HG02981 (cell line): Measurements from ENCODE around the gene DEPDC1B.
"Not testable (repeated sequence)": the region's sequence is repeated elsewhere in the genome, so short reads cannot be mapped to it uniquely, and the experiment has no call there.

Experiments
- ATAC-seq: cut with Tn5 transposase; IDR thresholded peaks from one replicate; pipeline ENCODE4 v1.9.1; 2021; ENCODE audit warnings: mild to moderate bottlenecking, moderate library complexity; ENCODE audit not compliant: unreplicated experiment

Gene DEPDC1B

DNA sequence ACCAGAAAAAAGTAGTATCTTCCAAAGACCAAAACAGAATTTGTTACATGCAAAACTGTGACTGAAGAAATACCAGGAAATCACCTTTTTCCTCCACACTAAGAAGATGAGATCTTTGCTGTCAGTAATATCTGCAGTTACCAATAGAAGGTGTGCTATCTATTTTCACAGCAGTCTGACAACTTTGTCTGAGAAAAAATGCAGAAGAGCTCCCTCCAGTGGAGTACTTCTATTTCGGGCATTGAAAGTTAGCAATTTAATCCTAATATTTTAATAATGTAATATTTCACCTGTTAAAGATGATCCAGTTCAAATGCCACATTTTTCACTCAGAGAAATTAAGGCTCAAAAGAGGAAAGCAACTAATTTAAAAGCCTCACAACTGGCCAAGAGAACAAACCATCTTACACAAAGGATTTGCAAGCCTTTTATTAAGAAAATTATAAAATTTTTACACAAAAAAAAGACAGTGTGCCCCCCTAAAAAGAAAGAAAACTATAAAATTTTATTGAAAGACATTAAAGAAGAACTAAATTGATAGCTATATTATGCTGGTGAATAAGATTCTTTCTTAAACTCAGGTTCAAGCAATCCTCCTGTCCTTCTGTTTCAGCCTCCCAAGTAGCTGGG, 50.6 kb downstream of the DEPDC1B start:
- peak; percentile 85 for ATAC-seq

DNA sequence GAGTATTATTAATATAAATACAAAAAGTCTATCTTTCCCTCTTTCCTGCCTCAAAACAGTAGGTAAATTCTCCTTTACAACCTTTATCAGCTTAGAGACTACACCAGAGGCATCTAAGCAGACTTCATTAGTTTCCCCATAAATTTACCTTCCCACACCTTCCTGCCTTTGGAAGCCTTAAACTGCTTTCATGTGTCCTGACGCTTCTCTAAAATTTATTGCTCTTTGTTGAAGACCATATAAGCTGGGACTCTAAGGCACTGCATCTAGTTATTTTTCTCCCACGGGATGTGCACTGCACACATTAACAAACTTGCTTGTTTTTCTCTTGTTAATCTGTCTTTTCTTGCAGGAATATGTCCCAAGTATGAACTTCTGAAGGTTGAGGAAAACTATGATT, 51.8 kb downstream of the DEPDC1B start:
- ATAC-seq = no peak

- no peak for ATAC-seq
These were observed 59.1 kb downstream of the DEPDC1B start for GRCh38 chr5:60640901-60641300.

- ATAC-seq = no peak
These were observed 60.4 kb downstream of the DEPDC1B start for GRCh38 chr5:60639544-60639943.

- no peak for ATAC-seq
These were observed 61.7 kb downstream of the DEPDC1B start for GRCh38 chr5:60638300-60638699.

- no peak for ATAC-seq
These were observed 63.3 kb downstream of the DEPDC1B start for GRCh38 chr5:60636644-60637043.

DNA sequence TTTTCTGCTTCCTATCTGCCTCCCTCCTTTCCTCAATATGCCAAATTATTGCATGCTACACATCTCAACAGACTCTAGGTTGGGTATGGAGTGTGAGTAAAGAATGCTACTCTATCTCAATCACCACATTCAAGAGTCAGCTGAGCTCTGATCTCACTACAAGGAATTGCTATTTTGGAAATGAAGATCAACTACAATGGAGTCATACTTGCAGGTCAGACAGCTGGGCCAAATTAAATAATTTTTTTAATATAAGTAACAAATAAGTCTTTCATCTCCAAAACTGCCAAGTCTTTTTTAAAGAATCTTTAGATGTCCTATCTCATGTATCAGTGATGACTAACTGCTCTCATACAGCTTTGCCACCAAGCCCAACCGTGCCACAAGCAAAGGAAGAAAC, 64.0 kb downstream of the DEPDC1B start:
- no peak for ATAC-seq

GRCh38 chr5:60634051-60634450, 65.9 kb downstream of the DEPDC1B start:
- ATAC-seq = no peak

- no peak for ATAC-seq
These were observed 66.6 kb downstream of the DEPDC1B start for GRCh38 chr5:60633341-60633740.

DNA sequence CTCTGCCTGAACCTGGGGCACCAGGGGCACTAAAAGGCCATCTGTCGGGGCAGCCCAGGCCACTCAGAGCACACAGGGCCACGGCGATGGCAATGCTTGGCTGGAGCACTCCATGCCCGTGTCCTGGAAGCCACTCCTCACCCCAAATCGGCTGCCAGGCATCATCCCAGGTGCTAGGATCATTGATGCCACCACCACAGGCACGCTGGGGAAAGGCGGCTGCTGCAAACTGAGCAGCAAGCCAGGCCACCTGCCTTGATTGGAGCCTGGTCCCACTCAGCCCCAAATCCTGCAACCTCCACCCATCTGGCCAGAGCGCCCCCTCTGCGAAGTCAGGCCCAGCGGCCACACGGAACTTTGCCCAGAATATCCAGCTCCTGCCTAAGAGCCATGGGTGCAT, 67.8 kb downstream of the DEPDC1B start:
- no peak for ATAC-seq

- no peak for ATAC-seq
These were observed 69.1 kb downstream of the DEPDC1B start for GRCh38 chr5:60630836-60631235.

DNA sequence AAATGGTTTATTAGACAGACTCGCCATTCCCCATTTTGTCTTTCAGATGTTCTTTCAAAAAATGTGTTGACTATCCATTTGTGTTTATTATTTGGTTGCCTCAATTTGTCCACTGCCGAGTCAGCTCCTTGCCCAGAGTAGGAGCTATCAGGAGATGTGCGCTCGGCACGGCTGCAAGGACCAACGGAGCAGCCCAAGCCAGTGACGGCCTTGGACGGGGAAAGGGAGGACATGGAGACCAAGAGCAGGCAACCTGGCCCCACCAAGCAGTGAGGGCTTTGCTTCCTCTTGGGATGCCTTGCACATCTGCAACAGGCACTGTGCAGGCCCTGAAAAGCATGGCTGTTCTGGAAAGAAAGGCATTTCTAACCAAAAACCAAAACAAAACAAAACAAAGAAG, 69.8 kb downstream of the DEPDC1B start:
- ATAC-seq = no peak

DNA sequence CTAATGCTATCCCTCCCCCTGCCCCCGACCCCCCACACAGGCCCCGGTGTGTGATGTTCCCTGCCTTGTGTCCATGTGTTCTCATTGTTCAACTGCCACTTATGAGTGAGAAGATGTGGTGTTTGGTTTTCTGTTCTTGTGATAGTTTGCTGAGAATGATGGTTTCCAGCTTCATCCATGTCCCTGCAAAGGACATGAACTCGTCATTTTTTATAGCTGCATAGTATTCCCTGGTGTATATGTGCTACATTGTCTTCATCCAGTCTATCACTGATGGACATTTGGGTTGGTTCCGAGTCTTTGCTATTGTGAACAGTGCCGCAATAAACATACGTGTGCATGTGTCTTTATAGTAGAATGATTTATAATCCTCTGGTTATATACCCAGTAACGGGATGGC, 75.1 kb downstream of the DEPDC1B start:
- not testable (repeated sequence) for ATAC-seq

- ATAC-seq = not testable (repeated sequence)
These were observed 79.2 kb downstream of the DEPDC1B start for GRCh38 chr5:60620752-60621151.

DNA sequence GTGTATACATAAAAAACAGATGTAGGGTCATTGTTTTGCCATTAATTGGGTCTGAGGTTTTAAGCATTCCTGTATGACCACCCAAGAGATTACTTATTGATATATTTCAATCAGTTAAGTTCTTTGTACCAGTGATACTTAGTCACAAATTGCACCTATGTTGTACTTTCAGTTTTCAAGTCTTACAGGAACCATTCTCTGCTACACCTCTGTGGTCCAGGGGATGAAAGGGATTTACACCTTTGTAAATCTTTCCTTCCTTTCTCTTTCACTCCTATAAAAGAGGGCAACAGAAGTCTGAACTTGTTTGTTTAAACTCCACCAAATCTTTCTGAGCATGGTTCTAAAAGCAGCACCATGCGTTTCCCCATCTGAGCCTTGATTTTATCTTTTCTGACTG, 86.1 kb downstream of the DEPDC1B start:
- no peak for ATAC-seq

- ATAC-seq = no peak
These were observed 88.7 kb downstream of the DEPDC1B start for GRCh38 chr5:60611099-60611740.

- ATAC-seq = no peak
These were observed 95.2 kb downstream of the DEPDC1B start for GRCh38 chr5:60604771-60605170.

DNA sequence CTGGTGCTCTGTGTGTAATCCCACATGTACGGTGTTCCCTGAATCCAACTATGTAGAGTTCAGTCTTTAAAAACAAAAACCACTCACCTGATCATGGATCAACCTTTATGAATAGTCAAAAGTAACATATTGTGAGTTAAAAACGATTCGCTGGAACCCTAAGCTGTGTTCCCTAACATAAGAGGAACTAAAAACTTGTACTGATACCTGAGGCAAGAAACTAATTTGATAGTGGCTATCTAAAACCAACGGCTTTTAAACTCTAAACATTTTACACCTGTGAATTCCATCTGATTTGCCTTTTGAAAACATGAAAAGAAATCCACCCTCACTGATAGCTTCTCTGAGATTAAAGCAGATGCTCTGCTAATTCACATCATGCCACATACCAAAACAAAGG, 101.5 kb downstream of the DEPDC1B start:
- ATAC-seq = peak; percentile 62

DNA sequence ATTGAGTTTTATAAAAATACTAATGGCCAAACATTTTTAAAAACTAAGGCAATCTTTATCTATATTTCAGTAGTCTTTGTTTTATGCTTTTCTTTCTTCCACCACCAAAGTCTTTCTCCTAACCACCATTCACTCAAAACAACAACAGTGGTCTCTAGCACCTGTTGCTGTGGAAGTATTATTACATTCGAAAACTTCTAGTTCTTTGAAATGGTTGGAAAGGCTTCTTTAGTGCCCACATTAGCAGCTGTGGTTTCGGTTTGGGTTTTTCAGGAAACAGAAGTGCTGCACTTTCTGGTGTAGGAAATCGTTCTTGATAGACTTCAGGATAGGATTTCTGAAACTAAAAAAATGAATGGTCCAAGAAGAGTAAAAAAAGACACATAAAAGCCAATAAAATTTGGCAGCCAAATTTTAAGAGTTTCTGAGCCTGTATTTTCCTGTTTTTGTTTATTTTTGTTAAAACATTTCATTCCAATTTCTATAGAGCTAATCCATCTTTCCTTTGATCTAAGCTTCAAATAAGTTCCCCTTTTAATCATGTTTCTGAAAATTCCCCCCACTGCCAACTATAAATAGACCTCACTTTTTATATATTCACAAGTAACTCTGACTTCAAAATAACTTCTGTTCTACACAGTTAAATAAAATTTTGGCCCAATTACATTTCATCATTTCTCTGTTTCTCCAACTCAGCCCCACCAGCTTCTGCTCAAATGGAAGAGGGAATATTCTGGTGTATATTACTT, 102.2 kb downstream of the DEPDC1B start:
- ATAC-seq = peak; percentile 86

DNA sequence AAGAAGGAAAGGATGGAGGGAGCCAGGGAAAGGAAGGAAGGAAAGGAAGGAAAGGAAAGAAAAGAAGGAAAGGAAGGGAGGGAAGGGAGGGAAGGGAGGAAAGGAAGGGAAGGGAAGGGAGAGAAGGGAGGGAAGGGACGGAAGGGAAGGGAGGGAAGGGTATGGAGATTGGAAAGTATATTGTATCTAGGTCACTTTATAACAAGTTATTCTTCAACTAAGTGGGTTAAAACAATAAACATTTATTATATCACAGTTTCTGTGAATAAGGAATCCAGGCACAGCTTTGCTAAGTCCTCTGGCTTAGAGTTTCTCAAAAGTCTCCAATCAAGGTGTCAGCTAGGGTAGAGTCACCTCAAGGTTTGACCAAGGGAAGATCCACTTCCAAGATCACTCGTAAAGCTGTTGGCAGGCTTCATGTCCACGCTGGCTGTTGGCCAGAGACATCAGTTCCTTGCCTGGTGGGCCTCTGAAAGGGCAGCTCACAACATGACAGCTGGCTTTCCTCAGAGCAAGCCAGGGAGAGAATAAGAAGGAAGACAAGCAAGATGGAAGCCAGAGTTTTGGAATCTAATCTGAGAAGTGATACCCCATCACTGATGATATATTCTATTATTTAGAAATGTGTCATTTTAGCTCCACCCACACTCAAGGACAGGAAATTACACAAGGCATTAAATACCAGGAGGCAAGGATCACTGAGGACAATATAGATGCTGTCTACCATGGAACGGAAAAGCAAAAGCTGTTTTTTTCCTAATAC, 105.1 kb downstream of the DEPDC1B start:
- ATAC-seq = no peak

DNA sequence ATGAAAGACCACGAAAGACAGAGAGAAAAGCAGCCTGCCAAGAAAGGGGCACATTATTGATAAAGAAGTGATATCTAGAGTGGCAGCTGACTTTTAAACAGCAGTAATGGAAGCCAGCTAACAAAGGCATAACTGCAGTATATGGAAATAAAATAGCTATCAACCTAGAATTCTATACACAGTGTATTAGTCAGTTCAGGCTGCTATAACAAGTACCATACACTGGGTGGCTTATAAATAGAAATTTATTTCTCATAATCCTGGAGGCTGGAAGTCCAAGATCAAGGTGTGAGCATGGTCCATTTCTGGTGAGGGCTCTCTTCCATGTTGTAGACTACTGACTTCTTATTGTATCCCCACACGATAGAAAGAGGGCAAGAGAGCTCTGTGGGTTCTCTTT, 109.8 kb downstream of the DEPDC1B start:
- ATAC-seq = no peak
